ENCODE results near the gene TPSD1. TPM values are rescaled to one million over a fixed set of nuclear protein-coding genes. Genes with fewer than 3 reads are reported as not detected.
A peak's percentile ranks its signal among the peaks of the same experiment; 100 is the strongest.
"Not testable (repeated sequence)": the region's sequence is repeated elsewhere in the genome, so short reads cannot be mapped to it uniquely, and the experiment has no call there.

TPSD1 gene
- total and polyA plus RNA-seq, 10 of the 15 experiments (the other 5 are each of a cell fraction or from before 2014, with no cell fraction given): not detected

DNA sequence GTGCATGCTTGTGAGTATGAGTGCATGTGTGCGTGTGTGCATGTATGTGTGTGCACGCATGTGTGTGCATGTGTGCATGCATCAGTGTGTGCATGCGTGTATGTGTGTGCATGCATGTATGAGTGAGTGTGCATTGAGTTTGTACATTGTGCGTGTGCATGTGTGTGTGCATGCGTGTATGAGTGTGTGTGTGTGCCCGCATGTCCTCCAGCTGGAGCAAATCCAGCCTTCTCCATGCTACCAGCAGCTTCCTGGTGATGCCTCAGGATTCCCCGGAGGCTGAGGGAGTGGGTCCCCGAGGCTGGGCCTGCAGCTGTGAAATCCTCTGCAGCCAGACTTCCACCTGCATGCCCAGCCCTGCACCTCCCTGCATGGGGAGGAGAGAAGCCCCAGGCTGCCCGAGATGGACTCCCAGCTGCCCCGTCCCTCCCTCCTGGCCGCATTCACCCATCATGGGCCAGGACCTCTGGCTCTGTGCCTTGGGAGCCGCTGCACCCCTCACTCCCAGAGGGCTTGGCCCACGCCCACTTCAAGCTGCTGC is 9.3 kb downstream of the TPSD1 start:
- Histone ChIP-seq H3K27me3 (replicated peaks in 1 of 2; ENCODE audit: control insufficient read depth in 2 of 2, insufficient read depth in 2 of 2, low read length in 1 of 2) (no peaks in the 10 kb centered on the region; a peak in 1 of 4 replicates), H4K20me1 (ENCODE audit: control insufficient read depth, insufficient read depth) (no peaks in the 10 kb centered on the region), H3K79me2 (ENCODE audit: control insufficient read depth, insufficient read depth, low read length) (no peaks in the 10 kb centered on the region), H3K27ac (ENCODE audit: control insufficient read depth, insufficient read depth) (no peak overlapping the region), H3K9ac (ENCODE audit: control insufficient read depth, insufficient read depth, low read length) (no peak overlapping the region), H3K4me2 (ENCODE audit: control insufficient read depth, insufficient read depth) (no peak overlapping the region), H3K4me3 (no peak overlapping the region), H2AFZ (ENCODE audit: control insufficient read depth, low read depth, low read length) (no peak overlapping the region), H3K36me3 (ENCODE audit: control insufficient read depth in 2 of 2, insufficient read depth in 2 of 2, low read length in 1 of 2) (no peaks in the 10 kb centered on the region), H3K9me3 (replicated peaks; ENCODE audit: control insufficient read depth, insufficient read depth, low read length) (no peaks in the 10 kb centered on the region), H3K4me1 (ENCODE audit: control insufficient read depth, insufficient read depth, low read length) (no peaks in the 10 kb centered on the region)
- no TSS peak for BruUV-seq (replicated peaks)
- no peak for DNase-seq (ENCODE audit: low read depth, low spot score)
- TF ChIP-seq, protein P1, sequence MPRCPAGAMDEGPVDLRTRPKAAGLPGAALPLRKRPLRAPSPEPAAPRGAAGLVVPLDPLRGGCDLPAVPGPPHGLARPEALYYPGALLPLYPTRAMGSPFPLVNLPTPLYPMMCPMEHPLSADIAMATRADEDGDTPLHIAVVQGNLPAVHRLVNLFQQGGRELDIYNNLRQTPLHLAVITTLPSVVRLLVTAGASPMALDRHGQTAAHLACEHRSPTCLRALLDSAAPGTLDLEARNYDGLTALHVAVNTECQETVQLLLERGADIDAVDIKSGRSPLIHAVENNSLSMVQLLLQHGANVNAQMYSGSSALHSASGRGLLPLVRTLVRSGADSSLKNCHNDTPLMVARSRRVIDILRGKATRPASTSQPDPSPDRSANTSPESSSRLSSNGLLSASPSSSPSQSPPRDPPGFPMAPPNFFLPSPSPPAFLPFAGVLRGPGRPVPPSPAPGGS (IDR thresholded peaks at IDR 0.05; ENCODE audit: borderline replicate concordance, insufficient read depth, low read depth, low read length, poor library complexity, severe bottlenecking): peak; percentile 0
- TF ChIP-seq MEF2B (IDR thresholded peaks at IDR 0.05; ENCODE audit: partially characterized antibody, poor library complexity, severe bottlenecking) (no peak), TBL1XR1 (IDR thresholded peaks at IDR 0.05; ENCODE audit: low read depth, low read length) (no peak)
- ChIA-PET RAD21 (ENCODE audit: unreplicated experiment) (no interaction called here), SMC1A (ENCODE audit: uncharacterized antibody, unreplicated experiment) (no interaction called here), CTCF (no interaction called here), POLR2A (no interaction called here)
- intact Hi-C loops (cut with micrococcal nuclease; ENCODE audit: unreplicated experiment): no loop called here
- no peak for ATAC-seq
- in situ Hi-C loops (cut with MboI): no loop called here
- FAIRE-seq: no peak
- WGBS (ENCODE audit: insufficient coverage, insufficient replicate concordance, low lambda C conversion rate, missing lambda C conversion rate): 50% methylated on average over 13 of the region's 13 CpGs

DNA sequence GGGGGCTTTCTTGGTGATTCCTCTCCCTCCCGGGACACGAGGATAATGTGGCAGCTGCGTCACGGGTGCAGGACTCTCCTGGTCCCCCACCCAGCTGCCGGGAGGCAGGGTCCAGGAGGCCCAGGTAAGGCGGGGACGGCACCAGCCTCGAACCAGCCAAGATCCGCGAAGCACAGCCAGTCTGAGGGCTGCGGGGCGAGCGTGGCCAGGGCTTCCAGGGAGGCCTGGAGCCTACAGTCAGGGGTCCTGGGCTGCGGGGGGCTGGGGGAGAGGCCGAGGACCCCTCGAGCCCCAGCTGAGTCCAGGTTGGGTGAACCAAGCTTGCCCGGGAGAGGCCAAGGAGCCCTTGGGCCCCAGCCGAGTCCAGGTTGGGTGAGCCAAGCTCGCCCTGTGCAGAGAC is 10.0 kb downstream of the TPSD1 start:
- WGBS (ENCODE audit: insufficient coverage, insufficient replicate concordance, low lambda C conversion rate, missing lambda C conversion rate): 49% methylated on average over 18 of the region's 19 CpGs
- Histone ChIP-seq H3K4me3 (no peak overlapping the region), H3K27me3 (replicated peaks in 1 of 2; ENCODE audit: control insufficient read depth in 2 of 2, insufficient read depth in 2 of 2, low read length in 1 of 2) (no peaks in the 10 kb centered on the region), H3K4me2 (ENCODE audit: control insufficient read depth, insufficient read depth) (no peak overlapping the region), H4K20me1 (ENCODE audit: control insufficient read depth, insufficient read depth) (no peaks in the 10 kb centered on the region), H3K9ac (ENCODE audit: control insufficient read depth, insufficient read depth, low read length) (no peak overlapping the region), H3K4me1 (ENCODE audit: control insufficient read depth, insufficient read depth, low read length) (no peaks in the 10 kb centered on the region), H2AFZ (ENCODE audit: control insufficient read depth, low read depth, low read length) (no peak overlapping the region), H3K79me2 (ENCODE audit: control insufficient read depth, insufficient read depth, low read length) (no peaks in the 10 kb centered on the region), H3K9me3 (replicated peaks; ENCODE audit: control insufficient read depth, insufficient read depth, low read length) (no peaks in the 10 kb centered on the region), H3K27ac (ENCODE audit: control insufficient read depth, insufficient read depth) (no peak overlapping the region), H3K36me3 (ENCODE audit: control insufficient read depth in 2 of 2, insufficient read depth in 2 of 2, low read length in 1 of 2) (no peaks in the 10 kb centered on the region)
- no peak for DNase-seq (ENCODE audit: low read depth, low spot score)
- TF ChIP-seq IKZF2 (IDR thresholded peaks at IDR 0.05): no peak
- TF ChIP-seq HDAC6 (IDR thresholded peaks at IDR 0.05; ENCODE audit: unreplicated experiment): no peak
- TF ChIP-seq RCOR1 (conservative IDR thresholded peaks at IDR 0.05; ENCODE audit: low read depth, low read length): no peak
- no peak for TF ChIP-seq SIN3A (IDR thresholded peaks at IDR 0.05; ENCODE audit: low read depth, low read length)
- in situ Hi-C loops (cut with MboI) (no loop called here), intact Hi-C loops (cut with micrococcal nuclease; ENCODE audit: unreplicated experiment) (no loop called here)
- ChIA-PET RAD21 (ENCODE audit: unreplicated experiment) (no interaction called here), CTCF (no interaction called here), POLR2A (no interaction called here), SMC1A (ENCODE audit: uncharacterized antibody, unreplicated experiment) (no interaction called here)
- no peak for ATAC-seq
- BruUV-seq (replicated peaks): no TSS peak
- no peak for FAIRE-seq

DNA sequence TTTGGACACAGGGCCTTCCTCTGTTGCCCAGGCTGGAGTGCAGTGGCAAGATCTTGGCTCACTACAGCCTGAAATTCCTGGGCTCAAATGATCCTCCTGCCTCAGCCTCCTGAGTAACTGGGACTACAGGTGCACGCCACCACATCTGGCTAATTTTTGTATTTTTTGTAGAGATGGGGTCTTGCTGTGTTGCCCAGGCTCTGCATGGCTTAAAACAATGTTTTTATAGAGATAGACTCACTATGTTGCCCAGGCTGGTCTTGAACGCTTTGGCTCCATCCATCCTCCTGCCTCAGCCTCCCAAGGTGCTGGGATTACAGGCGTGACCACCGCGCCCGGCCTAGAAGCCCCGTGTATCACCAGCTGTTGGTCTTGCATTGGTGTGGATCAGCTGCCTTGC is 13.5 kb downstream of the TPSD1 start:
- H3K79me2 ChIP-seq (ENCODE audit: control insufficient read depth, insufficient read depth, low read length); H3K36me3 ChIP-seq (ENCODE audit: control insufficient read depth in 2 of 2, insufficient read depth in 2 of 2, low read length in 1 of 2); H3K27me3 ChIP-seq (replicated peaks in 1 of 2; ENCODE audit: control insufficient read depth in 2 of 2, insufficient read depth in 2 of 2, low read length in 1 of 2); in situ Hi-C loops (cut with MboI); H2AFZ ChIP-seq (ENCODE audit: control insufficient read depth, low read depth, low read length); H4K20me1 ChIP-seq (ENCODE audit: control insufficient read depth, insufficient read depth); FAIRE-seq; DNase-seq (ENCODE audit: low read depth, low spot score); H3K4me3 ChIP-seq; BruUV-seq (replicated peaks); H3K27ac ChIP-seq (ENCODE audit: control insufficient read depth, insufficient read depth); H3K4me2 ChIP-seq (ENCODE audit: control insufficient read depth, insufficient read depth); ATAC-seq; H3K9me3 ChIP-seq (replicated peaks; ENCODE audit: control insufficient read depth, insufficient read depth, low read length); H3K9ac ChIP-seq (ENCODE audit: control insufficient read depth, insufficient read depth, low read length); H3K4me1 ChIP-seq (ENCODE audit: control insufficient read depth, insufficient read depth, low read length); RAD21 ChIA-PET (ENCODE audit: unreplicated experiment); POLR2A ChIA-PET; CTCF ChIA-PET; SMC1A ChIA-PET (ENCODE audit: uncharacterized antibody, unreplicated experiment); intact Hi-C loops (cut with micrococcal nuclease; ENCODE audit: unreplicated experiment): not testable (repeated sequence)
- 62% methylated on average over 7 of the region's 7 CpGs for WGBS (ENCODE audit: insufficient coverage, insufficient replicate concordance, low lambda C conversion rate, missing lambda C conversion rate)
